AG04450 (cell line): ENCODE measurements around the gene DCST2. TPM values are rescaled to one million over a fixed set of nuclear protein-coding genes. Genes with fewer than 3 reads are reported as not detected.

Experiments used
- CTCF ChIA-PET: fragments of 300-600, 350-600 bp; formaldehyde crosslinking; extraction: SDS; loops from one replicate; lab custom pipeline; 2022; ENCODE audit warnings: antibody characterized with exemption, inconsistent platforms; lab: Charles Lee
- POLR2A ChIA-PET: fragments of 350-600 bp; formaldehyde crosslinking; extraction: SDS; loops from one replicate; lab custom pipeline; 2021; ENCODE audit warnings: antibody characterized with exemption, inconsistent platforms; lab: Yijun Ruan, JAX
- DNase-seq: peaks from one replicate; pipeline ENCODE4 v3.0.0-alpha.2; 2011; ENCODE audit warnings: low read depth, low spot score
- H3K27ac ChIP-seq: one replicate; pipeline ENCODE4 v1.5.1; 2012; ENCODE audit warnings: low read depth, low read length, control low read depth
- H3K27me3 ChIP-seq: one replicate; pipeline ENCODE4 v1.6.0; 2012; ENCODE audit warnings: low read length; ENCODE audit not compliant: control insufficient read depth, insufficient read depth
- H3K4me3 ChIP-seq: 2 replicates; pipeline ENCODE4 v1.5.1; 2011; ENCODE audit warnings: mild to moderate bottlenecking, low read depth, low read length, control low read depth
- H3K9me3 ChIP-seq: 2 replicates; pipeline ENCODE4 v1.5.1; 2012; ENCODE audit warnings: low read length; ENCODE audit not compliant: control insufficient read depth, insufficient read depth
- polyA plus RNA-seq: library from polyadenylated mRNA; depleted of rRNA; stranded (reverse); fragments of >200 nt; gene quantifications from 2 replicates; pipeline ENCODE4 v1.2.3, GENCODE V29; 2011
- TF ChIP-seq, protein P1 (sequence below): IDR thresholded peaks from 2 replicates; pipeline ENCODE4 v1.5.1; 2011; ENCODE audit warnings: low read depth, low read length, control low read depth, inconsistent platforms

Gene DCST2
- polyA plus RNA-seq, 1 experiment = 0.07 TPM

DNA sequence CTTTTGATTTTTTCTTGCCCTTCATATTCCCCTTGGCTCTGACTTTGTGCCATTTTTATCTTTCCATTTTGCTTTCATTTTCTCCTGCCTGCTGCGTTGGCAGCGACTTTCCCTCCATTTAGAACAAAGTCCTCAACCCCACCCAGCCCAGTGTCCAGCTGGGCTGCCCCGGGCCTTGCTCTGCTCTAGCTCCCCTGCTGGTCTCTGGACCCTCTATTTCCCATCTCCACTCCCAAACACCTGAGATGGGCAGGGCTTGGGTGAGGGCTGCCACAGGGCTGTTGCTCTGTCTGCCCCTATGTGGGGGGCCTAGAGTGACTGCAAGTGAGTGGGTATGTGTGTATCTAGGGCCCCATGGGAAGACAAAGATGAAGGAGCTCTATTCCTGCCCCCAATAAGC lies 10.2 kb upstream of the DCST2 start:
- Histone ChIP-seq H3K4me3 (no peak overlapping the region), H3K27ac (no peak overlapping the region), H3K27me3 (peaks cover 13% of the 10 kb centered on the region), H3K9me3 (no peaks in the 10 kb centered on the region)
- CTCF ChIA-PET = interaction anchor here (0.7 to 3.7 kb wide), 15 partner anchors 9 to 423 kb away, joined by 3 to 31 read pairs (median 6); partner anchors contain the start of genes EFNA4, FLAD1 and KRTCAP2
- TF ChIP-seq, protein P1, sequence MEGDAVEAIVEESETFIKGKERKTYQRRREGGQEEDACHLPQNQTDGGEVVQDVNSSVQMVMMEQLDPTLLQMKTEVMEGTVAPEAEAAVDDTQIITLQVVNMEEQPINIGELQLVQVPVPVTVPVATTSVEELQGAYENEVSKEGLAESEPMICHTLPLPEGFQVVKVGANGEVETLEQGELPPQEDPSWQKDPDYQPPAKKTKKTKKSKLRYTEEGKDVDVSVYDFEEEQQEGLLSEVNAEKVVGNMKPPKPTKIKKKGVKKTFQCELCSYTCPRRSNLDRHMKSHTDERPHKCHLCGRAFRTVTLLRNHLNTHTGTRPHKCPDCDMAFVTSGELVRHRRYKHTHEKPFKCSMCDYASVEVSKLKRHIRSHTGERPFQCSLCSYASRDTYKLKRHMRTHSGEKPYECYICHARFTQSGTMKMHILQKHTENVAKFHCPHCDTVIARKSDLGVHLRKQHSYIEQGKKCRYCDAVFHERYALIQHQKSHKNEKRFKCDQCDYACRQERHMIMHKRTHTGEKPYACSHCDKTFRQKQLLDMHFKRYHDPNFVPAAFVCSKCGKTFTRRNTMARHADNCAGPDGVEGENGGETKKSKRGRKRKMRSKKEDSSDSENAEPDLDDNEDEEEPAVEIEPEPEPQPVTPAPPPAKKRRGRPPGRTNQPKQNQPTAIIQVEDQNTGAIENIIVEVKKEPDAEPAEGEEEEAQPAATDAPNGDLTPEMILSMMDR = no peak
- DNase-seq = no peak
- POLR2A ChIA-PET = interaction anchor here (0.6 to 1.5 kb wide), 2 partner anchors 41 to 581 kb away, joined by 3 to 5 read pairs; no protein-coding TSS in a partner anchor

DNA sequence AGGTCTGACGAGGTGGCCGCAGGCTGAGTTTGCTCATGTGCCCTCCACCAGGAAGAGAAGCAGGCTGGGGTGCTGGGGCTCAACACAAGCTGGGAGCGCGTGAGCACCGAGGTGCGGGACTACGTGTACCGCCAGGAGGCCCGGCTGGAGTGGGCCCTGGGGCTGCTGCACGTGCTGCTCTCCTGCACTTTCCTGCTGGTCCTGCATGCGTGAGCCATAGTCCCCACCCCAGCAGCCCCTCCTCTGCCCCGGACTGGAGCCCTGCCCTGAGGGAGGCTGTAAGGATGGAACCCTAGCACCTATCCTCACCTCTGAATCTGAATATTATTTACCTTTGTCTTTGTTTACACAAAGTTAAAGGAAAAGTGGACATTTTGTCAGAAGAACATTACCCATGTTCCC lies 9.7 kb upstream of the DCST2 start:
- H3K27ac ChIP-seq = no peak overlapping the region
- ChIA-PET CTCF (interaction anchor here (0.9 to 3.7 kb wide), 10 partner anchors 8 to 129 kb away, joined by 3 to 31 read pairs (median 6); partner anchors contain the start of genes EFNA4, FLAD1 and KRTCAP2), POLR2A (interaction anchor here (0.6 kb wide), 1 partner anchor 580 kb away, joined by 3 read pairs; no protein-coding TSS in a partner anchor)
- H3K27me3 ChIP-seq = peaks cover 17% of the 10 kb centered on the region
- no peak for DNase-seq
- no peak overlapping the region for H3K4me3 ChIP-seq
- TF ChIP-seq, protein P1 = no peak
- no peaks in the 10 kb centered on the region for H3K9me3 ChIP-seq

DNA sequence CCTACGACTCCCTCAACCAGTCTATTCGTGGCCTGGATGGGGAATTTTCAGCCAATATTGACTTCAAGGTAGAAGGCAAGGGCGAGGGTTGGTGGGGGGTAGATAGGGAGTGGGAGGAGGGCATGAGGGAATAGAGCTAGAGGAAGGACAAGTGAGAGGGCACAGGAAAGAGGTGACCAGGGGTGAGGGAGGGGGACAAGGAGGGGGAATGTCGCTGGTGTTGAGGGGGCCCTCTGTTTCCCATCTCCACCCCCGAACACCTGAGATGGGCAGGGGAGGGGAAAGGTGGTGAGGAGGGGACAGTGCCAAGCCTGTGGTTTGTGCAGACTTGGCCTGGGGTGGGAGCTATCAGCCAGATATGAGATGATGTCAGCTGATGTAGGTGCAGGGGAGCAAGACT lies 9.2 kb upstream of the DCST2 start:
- ChIA-PET CTCF (interaction anchor here (3.6 to 4.6 kb wide), 3 partner anchors 19 to 42 kb away, joined by 29 to 32 read pairs (median 31); partner anchors contain the start of gene EFNA4), POLR2A (no interaction called here)
- TF ChIP-seq, protein P1 = no peak
- no peaks in the 10 kb centered on the region for H3K9me3 ChIP-seq
- H3K27ac ChIP-seq = no peak overlapping the region
- no peak overlapping the region for H3K4me3 ChIP-seq
- peaks cover 17% of the 10 kb centered on the region for H3K27me3 ChIP-seq
- DNase-seq = no peak

DNA sequence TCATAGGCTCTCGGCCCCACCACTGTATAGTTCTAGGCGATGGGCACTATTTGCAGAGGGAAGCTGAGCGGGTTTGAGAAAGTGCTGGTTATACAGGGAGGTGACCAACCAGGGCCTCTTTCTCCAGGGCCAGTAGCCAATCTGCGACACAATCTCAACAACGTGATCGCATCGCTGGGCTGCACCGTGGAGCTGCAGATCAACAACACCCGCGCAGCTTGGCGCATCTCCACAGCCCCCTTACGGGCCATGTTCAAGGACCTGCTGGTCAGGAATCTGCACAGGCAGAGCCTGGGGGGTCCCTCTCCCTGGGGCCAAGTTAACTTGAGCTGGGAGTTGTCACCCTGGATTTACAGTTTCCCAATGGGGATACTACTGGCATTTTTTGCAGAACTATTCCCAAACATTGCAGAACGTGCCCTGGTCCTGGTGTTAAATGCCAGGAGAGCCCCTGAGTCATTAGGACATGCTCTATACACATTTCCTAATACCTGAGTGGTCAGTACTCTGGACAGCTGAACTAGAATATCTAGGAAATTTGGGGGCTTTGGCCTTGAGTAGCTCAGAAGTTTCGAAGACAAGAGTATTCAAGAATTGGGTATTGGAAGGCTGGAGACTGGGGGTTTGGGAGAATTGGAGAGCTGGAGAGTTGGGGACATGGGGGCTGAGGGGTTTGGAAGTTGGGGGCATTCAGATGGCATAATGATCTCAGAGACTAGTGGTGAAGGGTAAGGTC lies 6.9 kb upstream of the DCST2 start:
- ChIA-PET POLR2A (no interaction called here), CTCF (interaction anchor here (0.7 to 4.6 kb wide), 7 partner anchors 8 to 128 kb away, joined by 3 to 32 read pairs (median 3); no protein-coding TSS in a partner anchor)
- Histone ChIP-seq H3K9me3 (no peaks in the 10 kb centered on the region), H3K4me3 (no peak overlapping the region), H3K27me3 (peaks cover 29% of the 10 kb centered on the region), H3K27ac (no peak overlapping the region)
- TF ChIP-seq, protein P1 = no peak
- no peak for DNase-seq

DNA sequence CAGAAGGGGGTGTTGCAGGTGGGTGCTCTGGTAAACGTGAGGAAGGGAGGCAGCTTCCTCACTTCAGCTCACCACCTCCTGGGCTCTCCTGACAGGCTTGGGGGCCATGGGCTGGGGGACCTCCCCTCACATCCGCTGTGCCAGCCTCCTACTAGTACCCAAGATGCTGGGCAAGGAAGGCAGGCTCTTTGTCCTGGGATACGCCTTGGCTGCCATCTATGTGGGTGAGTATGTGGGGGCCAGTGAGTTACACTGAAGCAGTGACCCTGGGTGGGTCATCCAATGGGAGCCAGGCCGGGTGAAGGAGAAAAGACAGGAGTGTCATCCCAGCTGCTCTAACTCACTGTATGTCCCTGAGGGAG lies 5.7 kb upstream of the DCST2 start:
- Histone ChIP-seq H3K27me3 (peaks cover 36% of the 10 kb centered on the region), H3K4me3 (no peak overlapping the region), H3K9me3 (no peaks in the 10 kb centered on the region), H3K27ac (no peak overlapping the region)
- TF ChIP-seq, protein P1 = no peak
- POLR2A ChIA-PET = no interaction called here
- no peak for DNase-seq
- CTCF ChIA-PET = interaction anchor here (0.9 to 4.6 kb wide), 3 partner anchors 23 to 52 kb away, joined by 3 to 32 read pairs (median 17); no protein-coding TSS in a partner anchor
